SK-N-MC (cell line): ENCODE measurements around the gene NKD2.

ENCODE experiments used
- EZH2 ChIP-seq: fragments of 200-600 bp; sonication (generic); IDR thresholded peaks from one replicate; pipeline ENCODE4 v1.6.1; 2017; ENCODE audit warnings: antibody characterized with exemption
- FOXP2 ChIP-seq: optimal IDR thresholded peaks from 2 replicates; pipeline ENCODE3; 2011; ENCODE audit warnings: mild to moderate bottlenecking, moderate library complexity; ENCODE audit not compliant: insufficient read depth; ENCODE audit errors: extremely low read length, control extremely low read depth
- POLR2AphosphoS5 ChIP-seq: IDR thresholded peaks from 2 replicates; pipeline ENCODE4 v1.6.1; 2012; ENCODE audit warnings: mild to moderate bottlenecking, low read depth, low read length, borderline replicate concordance

DNA sequence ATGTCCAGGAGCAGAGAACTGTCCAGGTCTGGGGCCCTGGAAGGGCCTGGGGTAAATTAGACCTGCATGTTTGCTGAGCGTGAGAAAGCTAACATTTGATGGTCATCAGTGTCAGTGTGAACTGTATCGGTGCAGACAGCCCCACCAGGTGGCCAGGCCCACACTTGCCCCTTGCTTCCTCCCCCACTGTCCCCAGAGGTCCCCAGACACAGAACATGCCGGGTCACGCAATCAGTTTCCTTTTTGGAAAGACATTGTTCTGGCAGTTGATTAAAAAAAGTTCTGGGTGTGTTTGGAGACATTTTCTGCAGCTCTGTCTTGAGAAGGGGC, 1.5 kb downstream of the NKD2 start:
- TF ChIP-seq EZH2 (no peak), POLR2AphosphoS5 (no peak), FOXP2 (no peak)
